ENCODE data around the gene EPHB1. TPM values are rescaled to one million over a fixed set of nuclear protein-coding genes. Genes with fewer than 3 reads are reported as not detected.

EPHB1 gene
- total RNA-seq, 1 experiment from 2014 or later: 0.86 TPM

DNA sequence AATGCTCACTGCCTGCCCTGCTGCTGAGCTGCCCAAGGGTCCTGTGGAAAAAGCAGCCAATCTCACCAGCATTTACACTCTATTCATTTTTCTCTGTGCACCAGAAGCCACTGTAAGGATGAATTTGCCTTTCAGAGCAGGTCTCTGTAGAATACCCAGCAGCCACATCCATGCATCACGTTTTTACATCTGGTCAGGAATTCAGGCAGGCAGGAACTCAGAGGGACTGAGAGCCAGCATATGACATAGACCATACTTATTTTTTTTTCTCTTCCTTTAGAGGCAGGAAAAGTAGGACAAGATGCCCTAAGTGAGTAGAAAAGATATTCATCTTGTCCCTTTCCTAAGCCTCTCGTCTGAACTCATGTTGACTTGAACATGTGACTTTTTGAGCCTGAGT is 292.7 kb downstream of the EPHB1 start:
- no peaks in the 10 kb centered on the region for H3K4me1 ChIP-seq (ENCODE audit: control insufficient read depth in 1 of 2, insufficient read depth in 2 of 2, low read length in 2 of 2)
- H2AFZ ChIP-seq (ENCODE audit: low read depth, low read length, poor library complexity, severe bottlenecking): no peak overlapping the region
- H3K9me3 ChIP-seq (ENCODE audit: control insufficient read depth in 1 of 2, insufficient read depth in 1 of 2, low read depth in 1 of 2, low read length in 2 of 2): no peaks in the 10 kb centered on the region
- no peaks in the 10 kb centered on the region for H3K79me2 ChIP-seq (ENCODE audit: insufficient read depth, low read length)
- ChIA-PET RAD21 (ENCODE audit: low non-redundant PET in 1 of 2, low total read pairs in 2 of 2, uncharacterized antibody in 2 of 2, unreplicated experiment in 2 of 2) (no interaction called here), CTCF (no interaction called here), POLR2A (no interaction called here)
- ATAC-seq (no peak), DNase-seq (ENCODE audit: low read depth, low spot score) (no peak)
- no peak overlapping the region for H3K4me2 ChIP-seq (ENCODE audit: low read length)
- H3K9ac ChIP-seq (ENCODE audit: low read length): no peak overlapping the region
- TF ChIP-seq YY1 (IDR thresholded peaks at IDR 0.05; ENCODE audit: extremely low read depth, insufficient replicate concordance, low read depth, low read length): no peak
- TF ChIP-seq SRF (IDR thresholded peaks at IDR 0.05; ENCODE audit: low read depth): no peak
- no peaks in the 10 kb centered on the region for H3K36me3 ChIP-seq (ENCODE audit: control insufficient read depth in 1 of 2, insufficient read depth in 2 of 2, low read length in 2 of 2)
- H3K4me3 ChIP-seq (replicated peaks in 1 of 2; ENCODE audit: low read depth in 1 of 2, low read length in 2 of 2): no peak overlapping the region
- intact Hi-C loops (cut with micrococcal nuclease): no loop called here
- H3K9me2 ChIP-seq (ENCODE audit: insufficient read depth): no peaks in the 10 kb centered on the region
- peaks cover 46% of the 10 kb centered on the region for H3K27me3 ChIP-seq (ENCODE audit: insufficient read depth, low read length)
- no TSS peak for BruUV-seq (replicated peaks)
- H3K27ac ChIP-seq (ENCODE audit: low read depth, low read length): no peak overlapping the region
- no peaks in the 10 kb centered on the region for H4K20me1 ChIP-seq (ENCODE audit: insufficient read depth)

DNA sequence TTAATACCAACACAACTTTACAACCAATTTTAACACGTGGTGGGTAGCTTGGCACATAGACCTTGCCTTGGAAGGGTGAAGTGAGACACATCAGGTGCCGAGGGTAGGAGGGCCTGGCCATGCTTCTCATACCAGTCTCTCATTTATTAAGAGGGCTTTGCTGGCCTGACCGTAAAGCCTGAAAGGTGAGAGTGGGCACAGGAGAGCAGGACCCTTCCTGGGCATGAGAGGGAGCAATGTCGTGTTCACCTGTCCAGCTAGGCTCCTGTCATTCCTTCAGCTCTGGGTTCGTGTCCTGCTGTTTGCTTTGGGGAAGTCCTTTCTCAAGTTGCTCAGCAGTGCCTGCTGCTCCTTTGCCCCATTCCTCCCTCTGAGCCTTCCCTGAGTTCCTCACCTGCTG is 294.4 kb downstream of the EPHB1 start:
- Histone ChIP-seq H3K4me2 (ENCODE audit: low read length) (no peak overlapping the region), H3K27ac (ENCODE audit: low read depth, low read length) (no peak overlapping the region), H3K4me3 (replicated peaks in 1 of 2; ENCODE audit: low read depth in 1 of 2, low read length in 2 of 2) (no peak overlapping the region), H3K9me3 (ENCODE audit: control insufficient read depth in 1 of 2, insufficient read depth in 1 of 2, low read depth in 1 of 2, low read length in 2 of 2) (no peaks in the 10 kb centered on the region), H3K27me3 (ENCODE audit: insufficient read depth, low read length) (peaks cover 44% of the 10 kb centered on the region), H3K9me2 (ENCODE audit: insufficient read depth) (no peaks in the 10 kb centered on the region), H2AFZ (ENCODE audit: low read depth, low read length, poor library complexity, severe bottlenecking) (no peak overlapping the region), H3K9ac (ENCODE audit: low read length) (no peak overlapping the region), H3K4me1 (ENCODE audit: control insufficient read depth in 1 of 2, insufficient read depth in 2 of 2, low read length in 2 of 2) (no peaks in the 10 kb centered on the region), H4K20me1 (ENCODE audit: insufficient read depth) (no peaks in the 10 kb centered on the region), H3K79me2 (ENCODE audit: insufficient read depth, low read length) (no peaks in the 10 kb centered on the region), H3K36me3 (ENCODE audit: control insufficient read depth in 1 of 2, insufficient read depth in 2 of 2, low read length in 2 of 2) (no peaks in the 10 kb centered on the region)
- no peak for ATAC-seq
- RAD21 ChIA-PET (ENCODE audit: low non-redundant PET in 1 of 2, low total read pairs in 2 of 2, uncharacterized antibody in 2 of 2, unreplicated experiment in 2 of 2): no interaction called here
- no peak for DNase-seq (ENCODE audit: low read depth, low spot score)
- BruUV-seq (replicated peaks): no TSS peak
- intact Hi-C loops (cut with micrococcal nuclease): no loop called here
- POLR2A ChIA-PET: no interaction called here
- CTCF ChIA-PET: no interaction called here
- no peak for TF ChIP-seq EZH2phosphoT487 (IDR thresholded peaks at IDR 0.05; ENCODE audit: borderline replicate concordance)
- TF ChIP-seq SP1 (IDR thresholded peaks at IDR 0.05; ENCODE audit: low read depth): no peak
- TF ChIP-seq TCF7L2 (IDR thresholded peaks at IDR 0.05; ENCODE audit: borderline replicate concordance, extremely low read depth, insufficient read depth, insufficient read length): no peak
- TF ChIP-seq YY1 (IDR thresholded peaks at IDR 0.05; ENCODE audit: extremely low read depth, insufficient replicate concordance, low read depth, low read length): no peak
- TF ChIP-seq, protein P1, sequence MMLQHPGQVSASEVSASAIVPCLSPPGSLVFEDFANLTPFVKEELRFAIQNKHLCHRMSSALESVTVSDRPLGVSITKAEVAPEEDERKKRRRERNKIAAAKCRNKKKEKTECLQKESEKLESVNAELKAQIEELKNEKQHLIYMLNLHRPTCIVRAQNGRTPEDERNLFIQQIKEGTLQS (IDR thresholded peaks at IDR 0.05): no peak
- TF ChIP-seq SRF (IDR thresholded peaks at IDR 0.05; ENCODE audit: low read depth): no peak
- TF ChIP-seq, protein P2, sequence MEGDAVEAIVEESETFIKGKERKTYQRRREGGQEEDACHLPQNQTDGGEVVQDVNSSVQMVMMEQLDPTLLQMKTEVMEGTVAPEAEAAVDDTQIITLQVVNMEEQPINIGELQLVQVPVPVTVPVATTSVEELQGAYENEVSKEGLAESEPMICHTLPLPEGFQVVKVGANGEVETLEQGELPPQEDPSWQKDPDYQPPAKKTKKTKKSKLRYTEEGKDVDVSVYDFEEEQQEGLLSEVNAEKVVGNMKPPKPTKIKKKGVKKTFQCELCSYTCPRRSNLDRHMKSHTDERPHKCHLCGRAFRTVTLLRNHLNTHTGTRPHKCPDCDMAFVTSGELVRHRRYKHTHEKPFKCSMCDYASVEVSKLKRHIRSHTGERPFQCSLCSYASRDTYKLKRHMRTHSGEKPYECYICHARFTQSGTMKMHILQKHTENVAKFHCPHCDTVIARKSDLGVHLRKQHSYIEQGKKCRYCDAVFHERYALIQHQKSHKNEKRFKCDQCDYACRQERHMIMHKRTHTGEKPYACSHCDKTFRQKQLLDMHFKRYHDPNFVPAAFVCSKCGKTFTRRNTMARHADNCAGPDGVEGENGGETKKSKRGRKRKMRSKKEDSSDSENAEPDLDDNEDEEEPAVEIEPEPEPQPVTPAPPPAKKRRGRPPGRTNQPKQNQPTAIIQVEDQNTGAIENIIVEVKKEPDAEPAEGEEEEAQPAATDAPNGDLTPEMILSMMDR (IDR thresholded peaks at IDR 0.05 in 2 of 3, conservative IDR thresholded peaks at IDR 0.05 in 1 of 3; ENCODE audit: borderline replicate concordance in 1 of 3, insufficient read depth in 1 of 3, low read depth in 2 of 3, low read length in 2 of 3): no peak
- TF ChIP-seq, protein P3, sequence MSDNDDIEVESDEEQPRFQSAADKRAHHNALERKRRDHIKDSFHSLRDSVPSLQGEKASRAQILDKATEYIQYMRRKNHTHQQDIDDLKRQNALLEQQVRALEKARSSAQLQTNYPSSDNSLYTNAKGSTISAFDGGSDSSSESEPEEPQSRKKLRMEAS (IDR thresholded peaks at IDR 0.05): no peak

Data from HCT116 (cell line).